GM18870 (cell line): ENCODE results near the gene HEATR9.
"Not testable (repeated sequence)": the region's sequence is repeated elsewhere in the genome, so short reads cannot be mapped to it uniquely, and the experiment has no call there.

Experiments
- ATAC-seq: cut with Tn5 transposase; IDR thresholded peaks from one replicate; pipeline ENCODE4 v1.9.1; 2021; ENCODE audit warnings: moderate library complexity; ENCODE audit not compliant: unreplicated experiment

The HEATR9 gene, protein sequence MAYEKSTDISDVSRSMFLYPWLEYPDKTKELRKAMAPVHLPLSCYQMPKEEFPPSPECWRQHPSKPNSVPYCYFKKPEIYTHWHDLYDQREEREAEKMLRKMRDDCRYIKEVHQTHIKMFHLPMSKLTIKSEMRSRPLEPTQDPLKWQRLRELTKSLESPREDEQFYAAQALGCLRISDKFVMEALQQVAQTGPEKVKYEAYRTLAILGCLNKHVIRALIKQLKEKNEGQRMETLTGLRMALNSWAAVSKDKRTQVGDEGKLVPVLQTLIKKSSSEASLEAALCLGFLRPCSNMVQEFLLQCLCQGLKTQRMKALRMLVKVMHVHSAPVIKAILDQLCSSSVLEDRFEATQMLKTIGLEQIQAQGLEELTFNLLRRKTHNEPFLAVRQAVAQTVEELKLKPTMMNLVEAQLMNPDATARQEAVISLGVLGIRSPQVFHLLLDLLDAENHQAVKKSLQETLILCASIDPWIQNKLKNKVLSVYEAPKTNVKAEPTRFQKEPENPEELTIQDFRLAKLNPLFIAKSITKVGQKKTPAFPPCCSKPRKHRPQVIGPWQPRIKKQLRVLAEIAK

DNA sequence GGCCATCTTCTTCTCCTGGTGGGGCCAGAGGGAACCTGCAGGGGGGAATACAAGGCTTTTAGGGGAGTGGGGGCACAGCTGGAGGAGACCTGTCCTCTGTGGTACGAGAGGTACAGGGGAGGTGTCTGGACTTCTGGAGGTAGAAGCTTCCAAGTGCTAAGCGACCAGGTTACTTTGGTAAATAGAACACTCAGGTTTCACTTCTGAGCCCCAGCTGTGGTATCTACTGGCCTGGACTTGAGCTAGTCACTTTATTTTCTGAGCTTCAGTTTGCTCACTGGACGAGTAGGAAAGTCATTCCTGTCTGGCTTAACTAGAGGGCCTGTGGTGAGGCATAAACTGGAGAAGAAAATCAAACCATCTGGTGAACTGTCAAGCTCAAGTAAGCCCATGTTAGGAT is at the start of gene HEATR9:
Gene HEATR9, minus strand, starts transcription at position 155 of the 400 bp plus-strand sequence. Its CDS starts 149 bp downstream, at position 6.
- ATAC-seq = no peak

DNA sequence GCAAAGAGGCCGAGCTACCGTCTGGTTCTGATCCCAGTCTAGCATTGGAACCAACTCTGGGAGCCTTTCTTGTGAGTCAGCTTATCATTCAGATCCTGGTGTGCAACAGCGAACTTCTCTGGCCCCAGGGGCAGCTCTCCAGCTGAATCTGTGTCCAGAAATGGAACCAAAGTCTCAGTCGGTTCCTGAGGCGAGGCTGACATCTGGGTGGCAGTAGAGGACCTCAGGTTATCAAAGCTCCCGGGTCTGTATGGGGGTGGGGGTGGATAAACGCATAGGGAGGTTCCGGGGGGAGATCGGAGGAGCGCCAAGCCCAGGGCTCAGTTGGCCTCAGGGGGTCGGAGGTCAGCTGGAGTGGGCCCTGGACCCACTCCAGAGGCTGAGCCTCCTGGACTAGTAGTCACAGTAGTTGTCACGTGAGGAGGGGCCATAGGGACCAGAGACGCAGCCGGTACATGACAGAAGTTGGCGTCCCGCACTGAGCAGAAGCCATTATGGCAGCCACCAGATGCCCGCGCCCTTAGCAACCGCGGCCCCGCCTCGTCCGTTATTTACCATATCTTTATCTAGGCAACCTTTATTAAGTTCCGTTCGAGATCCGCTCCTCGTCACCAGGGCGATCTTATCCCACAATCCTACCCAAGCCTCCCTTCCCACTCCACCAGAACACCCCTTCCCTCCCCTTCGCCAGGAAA is 49.0 kb upstream of the HEATR9 start:
- no peak for ATAC-seq

DNA sequence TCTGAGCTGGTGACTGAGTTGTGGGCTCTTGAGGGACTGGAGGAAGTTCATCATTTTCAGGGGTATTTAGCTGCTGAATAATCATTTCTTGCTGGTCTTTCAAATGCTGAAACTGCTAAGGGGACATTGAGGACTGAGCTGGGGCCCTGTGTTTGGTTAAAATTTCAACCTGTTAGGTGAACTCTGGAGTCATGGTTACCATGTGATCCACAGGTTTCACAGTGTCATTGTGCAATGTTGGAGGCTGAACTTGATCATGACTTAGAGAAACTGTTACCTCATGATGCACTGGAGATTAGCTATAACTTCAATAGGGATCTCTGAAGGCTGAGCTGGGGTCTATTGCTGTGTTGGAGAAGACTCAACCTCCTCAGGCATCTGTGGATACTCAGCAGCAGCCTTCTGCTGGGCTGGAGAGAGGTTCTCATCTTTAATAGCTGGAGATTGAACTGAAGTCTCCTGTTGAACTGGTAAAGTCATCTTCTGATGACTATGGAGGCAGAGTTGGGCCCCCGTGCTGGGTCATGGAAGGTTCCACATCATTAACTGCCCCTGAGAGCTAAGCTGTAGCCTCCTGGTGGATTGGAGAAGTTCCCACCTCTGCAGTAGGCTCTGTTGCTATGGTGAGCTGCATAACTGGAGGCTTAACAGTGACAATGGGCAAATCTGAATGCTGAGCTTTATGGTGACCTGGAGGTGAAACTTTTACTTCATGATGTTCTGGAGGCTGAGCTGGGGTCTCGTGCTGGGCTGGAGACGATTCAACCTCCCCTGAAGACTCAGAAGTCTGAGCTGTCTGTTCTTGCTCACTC is 46.7 kb upstream of the HEATR9 start:
- no peak for ATAC-seq

DNA sequence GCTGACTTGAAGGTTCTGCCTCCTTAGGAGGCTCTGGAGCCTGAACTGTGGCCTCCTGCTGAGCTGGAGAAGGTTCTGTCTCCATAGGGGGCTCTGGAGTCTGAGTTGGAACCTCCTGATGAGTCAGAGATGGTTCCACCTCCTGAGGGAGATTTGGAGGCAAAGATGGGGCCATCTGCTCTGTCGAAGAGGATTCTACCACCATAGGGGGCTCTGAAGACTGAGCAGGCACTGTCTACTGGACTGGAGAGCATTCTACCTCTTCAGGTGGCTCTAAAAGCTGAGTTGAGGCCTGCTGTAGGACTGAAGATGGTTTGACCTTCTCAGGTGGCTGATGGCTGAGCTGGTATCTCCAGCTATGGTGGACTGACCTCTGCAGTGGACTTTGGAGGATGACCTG is 45.7 kb upstream of the HEATR9 start:
- ATAC-seq = no peak

DNA sequence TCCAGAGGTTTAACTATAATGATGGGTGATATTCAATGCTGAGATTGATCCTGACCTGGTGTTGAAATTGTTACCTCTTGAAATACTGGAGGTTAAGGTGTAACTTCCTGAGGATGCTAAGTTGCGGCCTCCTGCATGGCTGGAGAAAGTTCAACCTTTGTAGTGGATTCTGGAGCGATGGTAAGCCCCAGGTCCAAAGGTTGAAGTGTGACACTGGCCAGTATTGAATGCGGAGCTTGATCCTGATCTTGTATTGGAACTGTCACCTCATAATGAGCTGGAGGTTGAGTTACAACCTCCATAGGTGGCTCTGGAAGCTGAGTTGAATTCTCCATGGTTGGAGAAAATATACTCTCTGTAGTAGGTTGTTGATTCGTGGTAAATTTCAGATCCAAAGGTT is 44.9 kb upstream of the HEATR9 start:
- ATAC-seq = no peak

DNA sequence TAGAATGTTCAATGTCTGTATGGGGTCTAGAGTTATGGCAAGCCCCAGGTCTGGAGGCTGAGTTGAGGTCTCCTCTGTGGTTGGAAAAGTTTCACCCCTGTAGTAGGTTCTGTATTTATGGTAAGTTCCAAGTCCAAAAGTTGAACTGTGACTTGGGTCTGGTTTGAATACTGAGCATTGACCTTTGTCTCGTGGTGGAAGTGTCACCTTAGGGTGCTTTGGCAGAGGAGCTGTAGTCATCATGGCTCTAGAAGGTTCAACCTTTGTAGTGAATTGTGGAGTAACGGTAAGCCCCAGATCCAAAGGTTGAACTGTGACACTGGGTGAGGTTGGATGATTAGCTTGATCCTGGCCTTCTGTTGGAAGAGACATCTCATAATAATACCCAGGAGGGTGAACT is 44.3 kb upstream of the HEATR9 start:
- no peak for ATAC-seq

DNA sequence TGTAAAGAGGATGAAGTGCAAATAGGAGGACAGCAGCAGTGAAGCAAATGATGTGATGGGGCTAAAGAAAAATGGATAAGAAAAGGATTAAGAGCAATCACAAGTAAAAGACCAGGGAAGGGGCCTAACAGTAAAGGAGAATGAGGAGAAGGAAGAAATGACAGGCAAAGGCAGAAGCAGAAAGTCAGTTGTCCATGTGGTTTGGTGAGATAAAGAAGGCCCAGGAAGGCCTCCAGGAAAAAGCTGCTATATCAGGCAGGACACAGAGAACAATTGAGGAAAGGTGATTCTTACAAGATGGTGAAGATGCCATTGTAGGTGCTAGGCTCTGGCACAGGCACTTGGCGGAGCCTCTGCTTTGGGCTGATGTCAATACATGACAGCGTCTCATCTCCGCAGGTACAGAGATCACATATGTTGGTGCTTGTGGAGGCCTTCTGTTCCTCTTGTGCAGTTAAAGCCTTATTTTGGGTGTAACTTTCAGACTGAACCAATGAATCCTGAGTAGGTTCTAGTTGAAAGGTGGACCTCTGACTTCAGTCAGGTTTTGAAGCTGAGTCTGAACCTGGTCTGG is 43.7 kb upstream of the HEATR9 start:
- ATAC-seq = no peak

DNA sequence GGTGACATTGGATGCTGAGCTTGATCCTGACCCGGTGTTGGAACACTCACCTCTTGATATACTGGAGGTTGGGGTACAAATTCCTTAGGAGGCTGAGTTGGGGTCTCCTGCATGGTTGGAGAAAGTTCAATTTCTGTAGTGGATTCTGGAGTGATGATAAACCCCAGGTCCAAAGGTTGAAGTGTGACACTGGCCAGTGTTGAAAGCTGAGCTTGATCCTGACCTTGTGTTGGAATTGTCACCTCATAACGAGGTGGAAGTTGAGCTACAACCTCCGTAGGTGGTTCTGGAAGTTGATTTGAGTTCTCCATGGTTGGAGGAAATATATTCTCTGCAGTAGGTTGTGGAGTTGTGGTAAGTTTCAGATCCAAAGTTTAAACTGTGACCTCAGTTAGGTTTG is 40.7 kb upstream of the HEATR9 start:
- ATAC-seq = no peak

DNA sequence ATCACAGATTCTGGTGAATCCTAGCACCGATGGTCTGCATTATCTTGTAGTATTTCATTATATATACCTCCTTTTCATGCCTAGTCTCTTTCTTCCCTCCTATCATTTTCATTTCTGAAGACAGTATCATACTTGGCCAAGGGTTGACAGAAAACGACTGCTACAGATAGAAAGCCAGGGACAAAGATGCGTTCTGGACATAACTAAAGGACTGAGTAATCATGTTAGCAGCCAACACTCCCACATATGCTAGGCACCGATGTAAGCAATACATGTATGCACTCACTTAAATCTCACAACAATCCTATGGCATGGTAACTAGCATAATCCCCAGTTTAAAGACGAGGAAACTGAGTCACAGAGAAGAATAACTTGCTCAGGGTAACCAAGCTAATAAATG is 39.0 kb upstream of the HEATR9 start:
- no peak for ATAC-seq

DNA sequence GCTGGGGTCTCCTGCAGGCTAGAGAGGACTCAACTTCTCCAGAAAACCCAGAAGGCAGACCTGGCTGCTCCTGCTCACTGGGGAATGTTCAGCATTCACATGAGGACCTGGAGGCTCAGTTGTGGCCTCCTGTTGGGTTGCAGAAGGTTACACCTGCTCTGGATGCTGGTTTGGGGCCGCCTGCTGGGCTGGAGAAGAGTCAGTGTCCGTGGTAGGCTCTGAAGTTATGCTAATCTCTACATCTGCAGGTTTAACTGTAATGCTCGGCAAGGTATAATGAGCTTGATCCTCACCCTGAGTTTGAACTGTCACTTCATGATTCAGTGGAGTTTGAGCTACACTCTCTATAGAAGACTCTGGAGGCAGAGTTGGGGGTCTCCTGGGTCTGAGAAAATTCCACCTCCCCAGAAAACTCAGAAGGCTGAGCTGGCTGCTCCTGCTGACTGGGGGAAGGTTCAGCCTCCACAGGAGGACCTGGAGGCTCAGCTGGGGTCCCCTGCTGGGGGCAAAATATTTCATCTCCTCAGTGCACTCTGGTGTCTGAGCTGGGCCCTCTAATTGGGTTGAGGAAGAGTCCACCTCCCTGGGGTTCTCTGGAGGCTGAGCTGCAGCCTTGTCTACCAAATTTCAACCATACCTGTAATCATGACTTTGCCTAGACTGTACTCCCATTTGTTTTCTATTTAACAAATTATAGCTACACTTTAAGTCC is 38.4 kb upstream of the HEATR9 start:
- ATAC-seq = no peak

DNA sequence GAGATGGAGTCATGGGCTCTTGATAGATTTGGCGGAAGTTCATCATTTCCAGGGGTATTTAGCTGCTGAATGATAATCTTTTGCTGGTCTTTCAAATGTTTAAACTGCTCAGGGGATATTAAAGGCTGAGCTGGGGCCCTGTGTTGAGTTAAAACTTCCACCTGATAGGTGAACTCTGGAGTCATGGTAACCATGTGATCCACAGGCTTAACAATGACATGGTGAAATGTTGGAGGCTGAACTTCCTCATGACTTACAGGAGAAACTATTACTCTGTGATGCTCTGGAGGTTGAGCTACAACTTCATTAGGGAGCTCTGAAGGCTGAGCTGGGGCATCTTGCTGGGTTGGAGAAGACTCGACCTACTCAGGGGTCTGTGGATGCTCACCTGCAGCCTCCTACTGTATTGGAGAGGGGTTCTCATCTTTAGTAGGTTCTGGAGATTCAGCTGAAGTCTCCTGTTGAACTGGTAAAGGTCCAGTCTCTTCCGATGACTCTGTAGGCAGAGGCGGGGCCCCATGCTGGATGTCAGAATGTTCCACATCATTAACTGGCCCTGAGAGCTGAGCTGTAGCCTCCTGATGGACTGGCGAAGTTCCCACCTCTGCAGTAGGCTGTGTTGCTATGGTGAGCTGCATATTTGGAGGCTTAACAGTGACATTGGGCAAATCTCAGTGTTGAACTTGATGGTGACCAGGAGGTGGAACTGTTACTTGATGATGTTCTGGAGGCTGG is 37.7 kb upstream of the HEATR9 start:
- ATAC-seq = no peak

DNA sequence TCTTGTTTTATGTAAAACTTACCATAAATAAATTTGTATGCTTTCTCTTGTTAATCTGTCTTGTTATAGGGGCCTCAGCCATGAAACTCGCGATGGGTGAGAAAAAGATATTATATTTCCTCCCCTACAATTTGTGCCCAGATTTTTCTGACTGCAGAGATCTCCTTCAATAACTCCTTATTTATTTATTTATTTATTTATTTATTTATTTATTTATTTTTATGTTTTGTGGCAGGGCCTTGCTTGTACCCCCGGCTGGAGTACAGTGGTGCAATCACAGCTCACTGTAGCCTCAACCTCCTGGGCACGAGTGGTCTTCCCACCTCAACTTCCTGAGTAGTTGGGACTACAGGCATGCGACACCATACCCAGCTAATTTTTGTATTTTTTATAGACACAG is 34.8 kb upstream of the HEATR9 start:
- ATAC-seq = no peak

DNA sequence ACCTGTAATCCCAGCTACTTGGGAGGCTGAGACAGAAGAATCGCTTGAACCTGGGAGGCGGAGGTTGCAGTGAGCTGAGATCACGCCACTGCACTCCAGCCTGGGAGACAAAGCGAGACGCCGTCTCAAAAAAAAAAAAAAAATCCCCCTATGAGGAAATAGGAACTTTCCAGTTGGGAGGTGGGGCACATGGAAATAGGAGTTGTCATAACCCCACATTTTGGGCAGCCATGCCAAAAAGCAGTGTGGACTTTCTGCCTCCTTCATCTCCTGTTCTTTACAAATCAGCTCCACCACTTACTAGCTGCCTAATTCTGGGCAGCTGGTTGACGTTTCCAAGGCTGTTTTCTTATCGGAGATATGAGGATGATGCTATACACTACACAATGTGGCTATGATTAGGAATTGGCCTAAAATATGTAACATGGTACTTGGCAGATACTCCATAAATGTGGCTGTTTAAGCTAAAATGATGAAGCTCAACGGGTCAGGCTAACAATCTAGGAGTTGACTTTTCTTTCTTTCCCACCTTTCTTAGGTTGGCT is 33.0 kb upstream of the HEATR9 start:
- ATAC-seq = no peak

DNA sequence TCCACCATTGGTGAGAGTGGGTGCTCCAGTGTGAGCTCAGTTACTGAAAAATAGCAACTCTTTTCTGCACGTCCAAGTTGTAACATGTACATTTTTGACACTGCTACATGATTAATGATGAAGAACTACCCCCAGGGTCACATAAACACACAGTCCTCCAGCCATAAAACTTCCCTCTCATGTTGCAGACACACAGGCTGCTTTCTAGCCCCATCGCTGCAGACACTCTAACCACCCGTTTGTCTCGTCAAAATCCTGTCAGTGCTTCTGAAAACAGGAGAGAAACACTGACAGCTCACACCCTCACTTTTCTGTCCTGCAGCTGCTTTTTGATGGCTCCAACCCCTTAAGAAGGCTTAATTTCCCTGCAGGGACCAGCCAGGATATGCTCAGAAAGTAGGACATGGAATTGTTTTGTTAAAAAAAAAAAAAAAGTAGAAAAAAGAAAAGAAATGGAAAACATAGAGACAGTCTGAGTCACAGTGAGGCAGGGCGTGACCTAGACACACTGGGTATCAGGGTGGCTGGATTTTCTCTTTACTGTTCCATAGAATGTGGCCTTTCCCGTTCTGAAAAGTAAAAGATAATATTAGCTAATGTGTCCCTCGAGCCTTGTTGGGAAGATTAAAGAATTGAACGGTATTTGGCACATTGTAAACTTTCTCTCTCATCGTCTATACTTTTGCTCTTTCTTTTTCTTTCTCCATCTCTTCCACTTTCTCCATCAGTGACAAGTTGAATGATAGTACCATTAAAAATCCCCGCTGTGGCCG is 32.2 kb upstream of the HEATR9 start:
- no peak for ATAC-seq

DNA sequence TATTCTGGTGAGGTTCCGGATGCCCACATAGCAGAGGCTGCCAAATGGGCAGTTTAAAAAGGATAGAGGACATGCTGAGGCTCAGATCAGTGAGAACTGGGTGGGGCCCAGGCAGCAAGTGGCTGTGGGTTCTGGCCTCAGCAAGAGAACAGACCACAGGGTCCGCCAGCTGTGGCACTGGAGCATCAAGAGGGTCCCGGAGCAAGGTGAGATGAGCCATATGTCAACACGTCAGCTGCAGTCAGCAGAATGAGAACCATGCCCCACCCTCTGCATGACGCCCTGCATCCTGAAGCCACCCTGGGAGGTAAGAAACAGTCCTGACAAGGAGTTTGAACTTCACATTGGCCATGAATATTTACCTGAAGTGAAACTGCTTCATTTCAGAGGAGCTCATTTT is 31.6 kb upstream of the HEATR9 start:
- ATAC-seq = no peak

DNA sequence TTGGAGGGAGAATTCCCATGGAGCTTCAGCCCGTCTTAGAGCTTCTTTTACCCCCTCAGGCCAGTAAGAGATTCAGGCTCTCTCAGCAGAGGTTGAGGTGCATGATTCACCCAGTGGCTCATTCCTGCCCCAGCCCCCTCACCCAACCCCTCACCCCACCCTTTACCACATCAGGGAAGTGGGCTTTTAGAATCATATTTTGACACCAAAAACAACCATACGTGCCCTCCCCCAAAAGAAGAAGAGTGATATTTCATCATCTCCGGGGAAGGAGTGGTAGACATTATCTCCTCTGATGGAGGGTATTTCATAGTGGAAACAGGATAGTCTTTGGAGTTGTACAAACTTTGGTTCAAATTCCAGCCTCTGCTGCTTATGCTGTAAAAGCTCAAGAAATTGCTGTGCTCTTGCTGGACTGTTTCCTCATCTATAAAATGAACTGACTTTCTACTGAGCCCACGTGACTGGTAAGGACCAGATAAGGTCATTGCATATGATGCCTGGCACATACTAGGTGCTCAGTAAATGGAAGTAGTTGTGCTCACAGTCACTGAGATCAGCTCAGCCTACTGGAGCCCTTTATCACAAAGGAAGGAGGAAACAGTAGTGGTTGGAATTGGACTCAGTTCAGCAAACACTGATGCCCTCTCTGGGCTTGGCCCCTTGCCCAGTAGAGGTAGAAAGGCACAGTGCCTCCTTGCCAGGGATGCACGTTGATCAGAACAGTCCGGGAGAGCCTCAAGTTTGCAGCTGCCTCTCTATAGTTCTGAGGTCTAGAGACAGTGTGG is 29.8 kb upstream of the HEATR9 start:
- no peak for ATAC-seq

DNA sequence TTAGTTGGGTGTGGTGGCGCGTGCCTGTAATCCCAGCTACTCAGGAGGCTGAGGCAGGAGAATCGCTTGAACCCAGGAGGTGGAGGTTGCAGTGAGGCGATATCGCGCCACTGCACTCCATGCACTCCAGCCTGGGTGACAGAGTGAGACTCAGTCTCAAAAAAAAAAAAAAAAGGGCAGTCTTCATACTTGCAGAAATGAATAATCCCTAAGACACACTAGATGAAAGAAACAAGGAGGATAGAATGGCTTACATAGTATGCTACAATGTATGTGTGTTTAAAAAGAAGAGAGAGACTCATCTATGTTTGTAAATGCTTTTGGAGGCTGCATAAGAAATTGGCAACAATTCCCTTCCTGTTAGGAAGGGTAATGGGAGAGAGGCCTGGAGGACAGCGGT is 29.1 kb upstream of the HEATR9 start:
- ATAC-seq = not testable (repeated sequence)
